Heart left ventricle (tissue), 16 donors: Measurements from ENCODE around the gene IGDCC3. TPM values are rescaled to one million over a fixed set of nuclear protein-coding genes. Genes with fewer than 3 reads are reported as not detected.

Experiments
- ATAC-seq, 4 donors: fragments of 200-7000 bp; cut with Tn5 transposase; one replicate each; pipeline ENCODE4 v1.9.1; 2020 to 2022; ENCODE audit warnings: moderate library complexity in 4 of 4, mild to moderate bottlenecking in 3 of 4, moderate number of reproducible peaks in 1 of 4
- DNase-seq, 5 donors: peaks; one replicate each; pipeline ENCODE4 v3.0.0-alpha.2; 2020
- H3K27ac ChIP-seq, 12 donors: fragments of 200-600 bp; sonication (generic) in 4 of 12; one replicate each; pipeline versions ENCODE4 v1.5.0 to v1.8.0; 2016 to 2022; ENCODE audit warnings: mild to moderate bottlenecking in 2 of 12
- H3K27me3 ChIP-seq, 9 donors: fragments of 200-600 bp; sonication (generic) in 2 of 9; one replicate each; pipeline versions ENCODE4 v1.5.1 to v1.8.0; 2016 to 2022; ENCODE audit warnings: mild to moderate bottlenecking in 3 of 9
- H3K36me3 ChIP-seq, 9 donors: fragments of 200-600 bp; sonication (generic) in 2 of 9; one replicate each; pipeline versions ENCODE4 v1.5.0 to v1.8.0; 2018 to 2022; ENCODE audit warnings: mild to moderate bottlenecking in 2 of 9
- H3K4me1 ChIP-seq, 12 donors: fragments of 200-600 bp; sonication (generic) in 4 of 12; one replicate each; pipeline versions ENCODE4 v1.5.0 to v1.8.0; 2016 to 2022; ENCODE audit warnings: mild to moderate bottlenecking in 3 of 12
- H3K4me3 ChIP-seq, 12 donors: fragments of 200-600 bp; sonication (generic) in 4 of 12; one replicate each; pipeline versions ENCODE4 v1.5.0 to v1.8.0; 2017 to 2022; ENCODE audit warnings: mild to moderate bottlenecking in 9 of 12, moderate library complexity in 4 of 12
- H3K9me3 ChIP-seq, 12 donors: fragments of 200-600 bp; sonication (generic) in 4 of 12; one replicate each; pipeline versions ENCODE4 v1.5.0 to v1.8.0; 2016 to 2022; ENCODE audit warnings: mild to moderate bottlenecking in 1 of 12
- POLR2A ChIP-seq, 2 donors: fragments of 450-650 bp; IDR thresholded peaks; one replicate each; pipeline ENCODE4 v1.6.1; 2017; ENCODE audit warnings: antibody characterized with exemption in 2 of 2, mild to moderate bottlenecking in 2 of 2, moderate library complexity in 2 of 2
- WGBS, 4 donors: extraction: QIAGEN DNeasy Blood & Tissue Kit in 2 of 4; methylation state at CpG; one replicate each; pipeline versions ENCODE4 v1.1.5 to v1.1.7; 2013 to 2018; 5-methylcytosine and 5-hydroxymethylcytosine counted together
- intact Hi-C, 10 donors: fragments of 100-400 bp; cut with DNase I; formaldehyde crosslinking; loops; one replicate each; pipeline versions ENCODE4 v1.11.1 to v1.14.2; 2022
- polyA plus RNA-seq, 2 donors: library from polyadenylated mRNA; stranded (reverse); fragments of 200-250 nt; gene quantifications; one replicate each; pipeline ENCODE4 v1.2.3, GENCODE V29; 2013
- total RNA-seq, 9 donors: library from RNA; depleted of rRNA in 2 of 9; stranded (reverse); fragments of >200 nt in 2 of 9; fragmentation: NEBNext Ultra II Directional in 3 of 9; extraction: Animal tissue kit (Norgen Biotek cat#: 25700) in 3 of 9; gene quantifications; one replicate each; pipeline versions ENCODE4 v1.1.0 to v1.2.4, GENCODE V29; 2016 to 2023
- TF ChIP-seq, protein P1 (sequence below), 12 donors: fragments of 200-600 bp; sonication (generic) in 4 of 12; IDR thresholded peaks; one replicate each; pipeline versions ENCODE4 v1.5.0 to v1.8.0; 2018 to 2022; ENCODE audit warnings: antibody characterized with exemption in 12 of 12, mild to moderate bottlenecking in 5 of 12
- donor health status: ischemic (EF 13 %, LVEDD 7.1; RV severe dilation, severe dysfunction).
- donor health status: healthy with polysubstance abuse.
- donor health status: DM: no; HTN: yes; CAD: no.
- donor health status: DM: no; HTN: no; CAD: no.
- donor health status: ischemic (EF 25% LVEDD 6.9; RV normal size, moderate dysfunction).
- donor health status: ischemic (EF 25% LVEDD 5.7; RV mildly dilated, moderate dysfunction).
- donor health status: healthy.
- donor health status: DM: yes; HTN: yes; CAD: no.
- donor health status: ischemic (EF 35%, LVEDD 5.7; RV mildly dilated, moderate dysfunction).
- donor health status: nonischemic (EF 11% LVEDD 7.7; RV severe dilation, severe dysfunction).
- donor health status: DM: yes; HTN: yes; CAD: no.
- donor health status: PGD.
- donor health status: ischemic (EF 29% LVEDD 5.4; RV normal size, mild dysfunction).
- donor health status: nonischemic (EF 23%, LVEDD 6.1; RV moderate dilation, normal function).

The IGDCC3 gene
- total and polyA plus RNA-seq, 11 donors = 0.07 to 0.33 (median 0.16) TPM; not detected in 7

DNA sequence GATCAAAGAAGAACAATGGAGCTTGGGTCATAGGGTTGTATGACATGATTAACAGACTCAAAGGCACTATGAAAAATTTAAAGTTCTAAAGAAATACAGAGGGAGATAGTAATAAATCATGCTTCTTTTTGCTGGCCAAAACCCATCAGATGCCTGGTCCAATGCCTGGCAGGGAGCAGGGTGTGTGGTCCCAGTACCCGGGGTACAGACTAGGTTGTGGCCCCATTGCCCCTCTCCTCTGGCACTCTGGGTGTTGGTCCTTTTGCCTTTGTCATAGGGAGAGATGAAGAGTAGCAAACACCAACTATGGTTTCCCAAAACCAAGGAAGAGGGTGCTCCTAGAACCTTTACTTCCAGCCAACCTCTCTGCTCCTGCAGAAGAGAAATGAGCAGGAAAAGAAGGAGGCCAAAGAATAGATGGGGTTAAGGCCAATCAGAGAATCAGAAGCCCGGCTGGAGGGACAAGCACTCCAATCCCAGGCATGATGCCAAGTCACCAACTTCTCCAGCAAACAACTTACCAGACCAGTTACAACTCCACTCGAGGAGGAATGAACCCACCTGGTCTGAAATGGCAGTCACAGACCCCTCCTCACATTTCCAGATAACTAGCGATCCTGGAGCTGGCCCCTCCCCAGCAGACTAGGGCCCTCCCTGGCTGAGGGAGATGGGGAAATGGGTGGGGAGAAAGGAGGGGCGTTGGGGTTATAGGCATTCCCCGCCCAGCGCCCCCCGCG lies 1.8 kb downstream of the IGDCC3 start:
- Histone ChIP-seq H3K27me3 (peaks cover 0 to 71% (median 18%) of the 10 kb centered on the region in 9 donors), H3K36me3 (no peaks in the 10 kb centered on the region), H3K4me3 (peak overlapping the region in 1 of 12 donors; percentile 58), H3K27ac (no peak overlapping the region), H3K4me1 (peaks cover 0 to 26% (median 14%) of the 10 kb centered on the region in 12 donors), H3K9me3 (no peaks in the 10 kb centered on the region)
- intact Hi-C loops = no loop called here
- DNase-seq (no peak), ATAC-seq (no peak)
- TF ChIP-seq, protein P1, sequence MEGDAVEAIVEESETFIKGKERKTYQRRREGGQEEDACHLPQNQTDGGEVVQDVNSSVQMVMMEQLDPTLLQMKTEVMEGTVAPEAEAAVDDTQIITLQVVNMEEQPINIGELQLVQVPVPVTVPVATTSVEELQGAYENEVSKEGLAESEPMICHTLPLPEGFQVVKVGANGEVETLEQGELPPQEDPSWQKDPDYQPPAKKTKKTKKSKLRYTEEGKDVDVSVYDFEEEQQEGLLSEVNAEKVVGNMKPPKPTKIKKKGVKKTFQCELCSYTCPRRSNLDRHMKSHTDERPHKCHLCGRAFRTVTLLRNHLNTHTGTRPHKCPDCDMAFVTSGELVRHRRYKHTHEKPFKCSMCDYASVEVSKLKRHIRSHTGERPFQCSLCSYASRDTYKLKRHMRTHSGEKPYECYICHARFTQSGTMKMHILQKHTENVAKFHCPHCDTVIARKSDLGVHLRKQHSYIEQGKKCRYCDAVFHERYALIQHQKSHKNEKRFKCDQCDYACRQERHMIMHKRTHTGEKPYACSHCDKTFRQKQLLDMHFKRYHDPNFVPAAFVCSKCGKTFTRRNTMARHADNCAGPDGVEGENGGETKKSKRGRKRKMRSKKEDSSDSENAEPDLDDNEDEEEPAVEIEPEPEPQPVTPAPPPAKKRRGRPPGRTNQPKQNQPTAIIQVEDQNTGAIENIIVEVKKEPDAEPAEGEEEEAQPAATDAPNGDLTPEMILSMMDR (IDR thresholded peaks at IDR 0.05) = no peak
- no peak for TF ChIP-seq POLR2A (IDR thresholded peaks at IDR 0.05)
- 17 to 30% (median 22%) methylated on average over 5 to 9 of the region's 9 CpGs for WGBS, 4 donors

DNA sequence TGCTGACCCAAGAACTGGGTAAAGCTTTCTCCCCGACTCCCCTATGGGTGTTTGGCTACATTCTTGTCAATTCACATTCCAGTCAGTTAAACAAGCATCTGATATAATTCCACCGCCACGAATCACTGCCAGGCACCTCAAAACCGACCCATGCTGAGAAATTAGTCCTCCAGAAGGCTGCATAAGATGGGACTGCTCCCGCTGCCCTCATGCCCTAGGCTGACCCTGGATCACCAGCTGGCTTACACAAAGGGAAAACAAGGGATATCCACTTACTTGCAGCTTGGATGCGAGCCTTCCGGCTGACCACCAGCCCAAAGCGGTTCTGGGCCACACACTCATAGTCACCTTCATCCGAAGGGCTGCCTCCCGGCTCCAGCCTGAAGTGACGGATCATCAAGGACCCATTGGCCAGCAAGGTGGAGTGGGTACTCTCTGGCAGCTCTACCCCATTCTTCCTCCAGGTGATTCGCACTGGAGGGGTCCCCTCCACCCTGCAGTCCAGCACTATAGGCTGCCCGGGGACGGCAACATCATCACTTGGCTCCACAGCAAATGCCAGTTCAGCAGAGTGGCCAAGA lies 2.9 kb downstream of the IGDCC3 start:
- TF ChIP-seq, protein P1 (IDR thresholded peaks at IDR 0.05) = no peak
- TF ChIP-seq POLR2A (IDR thresholded peaks at IDR 0.05) = no peak
- no peak for DNase-seq
- H3K27ac ChIP-seq = no peak overlapping the region

DNA sequence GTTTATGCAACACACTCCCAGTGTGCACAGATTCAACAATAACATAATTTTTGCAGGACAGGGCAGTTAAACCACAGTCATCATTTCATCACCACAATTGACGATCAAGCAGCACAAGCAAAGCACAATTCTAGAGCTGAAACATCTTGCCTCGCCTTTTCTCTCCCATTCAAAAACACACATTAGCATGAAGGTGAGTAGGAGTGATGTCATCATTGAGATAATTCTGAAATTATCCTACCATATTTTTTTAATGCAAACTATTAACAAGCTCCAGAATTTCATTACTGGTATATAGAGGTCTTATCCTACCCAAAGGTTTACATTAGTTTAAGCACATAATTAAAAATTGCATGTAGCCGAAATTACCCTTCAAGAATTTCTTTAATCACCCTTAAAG lies 3.5 kb downstream of the IGDCC3 start:
- DNase-seq (no peak), ATAC-seq (no peak)
- TF ChIP-seq POLR2A (IDR thresholded peaks at IDR 0.05) = no peak
- TF ChIP-seq, protein P1 (IDR thresholded peaks at IDR 0.05) = no peak
- 91 to 95% (median 93%) methylated on average over 3 of the region's 3 CpGs for WGBS, 4 donors
- Histone ChIP-seq H3K4me1 (peaks cover 0 to 26% (median 14%) of the 10 kb centered on the region in 12 donors), H3K27ac (no peak overlapping the region), H3K36me3 (no peaks in the 10 kb centered on the region), H3K27me3 (peaks cover 0 to 59% (median 18%) of the 10 kb centered on the region in 9 donors), H3K9me3 (no peaks in the 10 kb centered on the region), H3K4me3 (no peak overlapping the region)
- intact Hi-C loops = no loop called here

More for the DNA sequence above, 2.9 kb downstream of the IGDCC3 start:
- no peak for ATAC-seq
- 93 to 96% (median 95%) methylated on average over 14 of the region's 14 CpGs for WGBS, 4 donors
- Histone ChIP-seq H3K4me3 (no peak overlapping the region), H3K36me3 (no peaks in the 10 kb centered on the region), H3K9me3 (no peaks in the 10 kb centered on the region), H3K4me1 (peaks cover 0 to 26% (median 14%) of the 10 kb centered on the region in 12 donors), H3K27me3 (peaks cover 0 to 64% (median 18%) of the 10 kb centered on the region in 9 donors)
- intact Hi-C loops = no loop called here

DNA sequence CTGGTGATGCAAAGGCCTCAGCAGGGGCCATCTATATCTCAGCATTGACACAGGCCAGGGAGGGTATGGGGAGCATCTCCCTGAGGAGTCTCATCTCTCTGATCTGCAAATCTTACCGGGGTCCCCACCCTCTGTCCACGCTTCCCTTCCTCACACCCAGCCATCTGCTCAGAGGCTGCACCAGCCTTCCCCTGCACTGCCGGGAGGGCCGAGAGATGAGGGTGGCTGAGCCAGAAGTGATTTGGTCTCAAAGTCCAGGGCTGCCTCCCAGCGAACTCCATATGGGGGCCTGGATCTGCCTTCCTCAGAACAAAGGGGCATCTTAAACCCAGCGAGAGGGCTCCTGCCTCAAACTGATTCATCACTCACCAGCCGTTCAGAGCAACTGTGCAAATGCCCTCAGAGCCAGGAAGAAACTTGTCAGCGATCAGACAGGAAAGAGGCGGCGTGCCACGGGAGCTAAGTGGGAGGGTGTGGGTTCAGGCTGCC lies 4.6 kb downstream of the IGDCC3 start:
- DNase-seq (no peak), ATAC-seq (no peak)
- peaks cover 0 to 23% (median 14%) of the 10 kb centered on the region in 12 donors for H3K4me1 ChIP-seq
- intact Hi-C loops = no loop called here
- no peak overlapping the region for H3K4me3 ChIP-seq
- H3K27me3 ChIP-seq = peaks cover 0 to 48% (median 12%) of the 10 kb centered on the region in 9 donors
- WGBS, 4 donors = 77 to 82% (median 79%) methylated on average over 11 of the region's 11 CpGs
- no peak overlapping the region for H3K27ac ChIP-seq
- TF ChIP-seq POLR2A (IDR thresholded peaks at IDR 0.05) = no peak
- TF ChIP-seq, protein P1 (IDR thresholded peaks at IDR 0.05) = no peak
- no peaks in the 10 kb centered on the region for H3K36me3 ChIP-seq
- no peaks in the 10 kb centered on the region for H3K9me3 ChIP-seq
